Type B pancreatic cell (in vitro differentiated cells): Measurements from ENCODE around the gene EEA1. TPM values are rescaled to one million over a fixed set of nuclear protein-coding genes. Genes with fewer than 3 reads are reported as not detected.
"Not testable (repeated sequence)": the region's sequence is repeated elsewhere in the genome, so short reads cannot be mapped to it uniquely, and the experiment has no call there.

Experiments used
- DNase-seq: peaks from one replicate; pipeline ENCODE4 v3.0.0; 2021; ENCODE audit warnings: mixed read lengths; ENCODE audit not compliant: unreplicated experiment; ENCODE audit errors: extremely low spot score
- H3K27ac Mint-ChIP-seq: 2 replicates; pipeline ENCODE4 v1.8.0; 2021; ENCODE audit warnings: mild to moderate bottlenecking, mixed read lengths
- H3K27me3 Mint-ChIP-seq: 2 replicates; pipeline ENCODE4 v1.8.0; 2021; ENCODE audit warnings: mixed read lengths
- H3K36me3 Mint-ChIP-seq: 2 replicates; pipeline ENCODE4 v1.8.0; 2021; ENCODE audit warnings: mixed read lengths
- H3K4me1 Mint-ChIP-seq: one replicate; pipeline ENCODE4 v1.8.0; 2021; ENCODE audit warnings: mixed read lengths; ENCODE audit not compliant: unreplicated experiment
- H3K4me3 Mint-ChIP-seq: 2 replicates; pipeline ENCODE4 v1.8.0; 2021; ENCODE audit warnings: mild to moderate bottlenecking, mixed read lengths
- H3K9me3 Mint-ChIP-seq: 2 replicates; pipeline ENCODE4 v1.8.0; 2021; ENCODE audit warnings: mixed read lengths
- total RNA-seq: library from RNA; stranded (reverse); gene quantifications from 2 replicates; pipeline ENCODE4 v1.2.1, GENCODE V29; 2021; ENCODE audit warnings: low replicate concordance
- TF ChIP-seq, protein P1 (sequence below): fragments of 200-600 bp; sonication (generic); conservative IDR thresholded peaks from 2 replicates; pipeline ENCODE4 v1.5.0; 2021; ENCODE audit warnings: antibody characterized with exemption, mild to moderate bottlenecking

EEA1 gene
- total RNA-seq, 1 donor from 2014 or later, result 24.6 TPM

- TF ChIP-seq, protein P1, sequence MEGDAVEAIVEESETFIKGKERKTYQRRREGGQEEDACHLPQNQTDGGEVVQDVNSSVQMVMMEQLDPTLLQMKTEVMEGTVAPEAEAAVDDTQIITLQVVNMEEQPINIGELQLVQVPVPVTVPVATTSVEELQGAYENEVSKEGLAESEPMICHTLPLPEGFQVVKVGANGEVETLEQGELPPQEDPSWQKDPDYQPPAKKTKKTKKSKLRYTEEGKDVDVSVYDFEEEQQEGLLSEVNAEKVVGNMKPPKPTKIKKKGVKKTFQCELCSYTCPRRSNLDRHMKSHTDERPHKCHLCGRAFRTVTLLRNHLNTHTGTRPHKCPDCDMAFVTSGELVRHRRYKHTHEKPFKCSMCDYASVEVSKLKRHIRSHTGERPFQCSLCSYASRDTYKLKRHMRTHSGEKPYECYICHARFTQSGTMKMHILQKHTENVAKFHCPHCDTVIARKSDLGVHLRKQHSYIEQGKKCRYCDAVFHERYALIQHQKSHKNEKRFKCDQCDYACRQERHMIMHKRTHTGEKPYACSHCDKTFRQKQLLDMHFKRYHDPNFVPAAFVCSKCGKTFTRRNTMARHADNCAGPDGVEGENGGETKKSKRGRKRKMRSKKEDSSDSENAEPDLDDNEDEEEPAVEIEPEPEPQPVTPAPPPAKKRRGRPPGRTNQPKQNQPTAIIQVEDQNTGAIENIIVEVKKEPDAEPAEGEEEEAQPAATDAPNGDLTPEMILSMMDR, result no peak
- peaks cover 30% of the 10 kb centered on the region for H3K36me3 Mint-ChIP-seq
- H3K27ac Mint-ChIP-seq, result no peak overlapping the region
- no peaks in the 10 kb centered on the region for H3K27me3 Mint-ChIP-seq
- peaks cover 5% of the 10 kb centered on the region for H3K9me3 Mint-ChIP-seq
- no peak overlapping the region for H3K4me3 Mint-ChIP-seq
- DNase-seq, result no peak
- H3K4me1 Mint-ChIP-seq, result no peaks in the 10 kb centered on the region
These were observed 134.3 kb downstream of the EEA1 start for GRCh38 chr12:92794814-92795213.

- H3K9me3 Mint-ChIP-seq, H3K27ac Mint-ChIP-seq, H3K27me3 Mint-ChIP-seq, H3K4me3 Mint-ChIP-seq, H3K4me1 Mint-ChIP-seq, DNase-seq: not testable (repeated sequence)
- H3K36me3 Mint-ChIP-seq, result peaks cover 30% of the 10 kb centered on the region
These were observed 134.7 kb downstream of the EEA1 start for GRCh38 chr12:92794356-92794755.

DNA sequence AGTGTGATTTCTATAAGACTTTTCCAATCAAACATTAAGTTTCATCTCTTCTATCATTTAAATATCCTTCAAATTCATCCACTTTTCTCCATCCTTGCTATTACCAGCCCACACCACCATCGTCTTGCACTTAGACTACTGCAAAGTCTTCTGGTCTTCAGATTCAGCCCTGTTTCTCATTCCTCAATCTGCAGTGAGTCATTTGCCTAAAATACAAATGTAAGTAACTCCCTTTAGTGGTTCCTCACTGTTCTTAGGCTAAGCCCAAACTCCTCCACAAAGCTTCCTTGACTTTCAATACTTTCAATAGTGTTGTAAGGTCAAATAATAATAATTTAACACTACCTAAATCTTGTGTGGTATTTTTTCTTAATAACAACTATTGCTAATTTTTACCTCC, 143.1 kb downstream of the EEA1 start:
- no peak overlapping the region for H3K4me3 Mint-ChIP-seq
- no peaks in the 10 kb centered on the region for H3K27me3 Mint-ChIP-seq
- H3K4me1 Mint-ChIP-seq, result peaks cover 16% of the 10 kb centered on the region
- H3K9me3 Mint-ChIP-seq, result no peaks in the 10 kb centered on the region
- DNase-seq, result no peak
- H3K36me3 Mint-ChIP-seq, result peaks cover 14% of the 10 kb centered on the region
- TF ChIP-seq, protein P1, result no peak
- no peak overlapping the region for H3K27ac Mint-ChIP-seq

DNA sequence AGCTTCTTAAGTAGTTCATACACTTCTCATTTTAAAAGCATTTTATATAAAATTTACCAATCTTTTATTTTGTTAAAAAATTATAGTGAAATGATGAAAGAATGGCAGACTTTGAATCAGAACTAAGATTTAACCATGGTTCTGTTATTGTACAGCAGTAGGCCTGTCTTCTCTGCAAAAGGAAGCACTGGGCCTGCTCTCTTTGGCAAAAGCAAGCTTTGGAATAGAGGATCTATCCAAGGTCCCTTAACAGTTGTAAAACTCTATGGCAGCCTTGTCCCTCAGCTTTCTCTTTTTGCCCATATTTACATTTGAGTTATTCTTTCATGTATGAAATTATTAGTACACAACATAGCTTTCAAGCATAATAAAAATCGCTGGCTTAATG, 143.5 kb downstream of the EEA1 start:
- no peaks in the 10 kb centered on the region for H3K9me3 Mint-ChIP-seq
- no peak overlapping the region for H3K4me3 Mint-ChIP-seq
- H3K27ac Mint-ChIP-seq, result no peak overlapping the region
- peaks cover 13% of the 10 kb centered on the region for H3K36me3 Mint-ChIP-seq
- peaks cover 16% of the 10 kb centered on the region for H3K4me1 Mint-ChIP-seq
- no peaks in the 10 kb centered on the region for H3K27me3 Mint-ChIP-seq
- DNase-seq, result no peak
- TF ChIP-seq, protein P1, result no peak

- peaks cover 16% of the 10 kb centered on the region for H3K4me1 Mint-ChIP-seq
- no peaks in the 10 kb centered on the region for H3K9me3 Mint-ChIP-seq
- TF ChIP-seq, protein P1, result peak; percentile 80
- no peaks in the 10 kb centered on the region for H3K27me3 Mint-ChIP-seq
- DNase-seq, result no peak
- no peak overlapping the region for H3K4me3 Mint-ChIP-seq
- peaks cover 8% of the 10 kb centered on the region for H3K36me3 Mint-ChIP-seq
- peak overlapping the region; percentile 64 for H3K27ac Mint-ChIP-seq
These were observed 144.1 kb downstream of the EEA1 start for GRCh38 chr12:92784797-92785562.

DNA sequence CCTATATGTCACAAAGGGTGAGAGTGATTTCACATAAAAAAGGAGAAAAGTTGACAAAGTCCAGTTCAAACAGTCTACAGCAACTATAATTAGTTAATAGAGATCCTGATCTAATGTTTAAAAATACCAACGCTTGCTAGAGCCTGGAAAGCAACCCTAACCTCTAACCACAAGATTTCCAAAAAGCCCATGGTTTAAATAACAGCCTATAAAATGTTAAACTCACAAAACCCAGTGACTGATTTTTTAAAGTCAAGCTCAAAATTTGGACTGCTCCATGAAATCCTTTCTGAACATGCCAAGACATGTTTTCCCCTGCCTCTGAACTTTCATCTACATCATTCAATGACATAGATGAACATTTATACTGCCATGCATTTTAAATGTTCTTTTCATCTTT, 144.7 kb downstream of the EEA1 start:
- Mint-ChIP-seq H3K4me3 (no peak overlapping the region), H3K9me3 (no peaks in the 10 kb centered on the region), H3K27me3 (no peaks in the 10 kb centered on the region), H3K27ac (peak overlapping the region; percentile 64), H3K4me1 (peaks cover 16% of the 10 kb centered on the region), H3K36me3 (peaks cover 8% of the 10 kb centered on the region)
- DNase-seq, result no peak
- TF ChIP-seq, protein P1, result no peak
